Heart right ventricle (tissue), 16 donors: ENCODE results near the gene DNHD1. TPM values are rescaled to one million over a fixed set of nuclear protein-coding genes. Genes with fewer than 3 reads are reported as not detected.

Experiments used
- ATAC-seq, 8 donors: fragments of 200-7000 bp; cut with Tn5 transposase; one replicate each; pipeline ENCODE4 v1.9.1; 2020; ENCODE audit warnings: mild to moderate bottlenecking in 8 of 8, moderate library complexity in 8 of 8, moderate number of reproducible peaks in 1 of 8
- DNase-seq, 2 donors: peaks; one replicate each; pipeline ENCODE4 v3.0.0-alpha.2; 2020
- H3K27ac ChIP-seq, 10 donors: fragments of 200-600 bp; sonication (generic) in 2 of 10; one replicate each; pipeline versions ENCODE4 v1.5.0 to v1.8.0; 2020 to 2022; ENCODE audit warnings: mild to moderate bottlenecking in 3 of 10
- H3K27me3 ChIP-seq, 7 donors: fragments of 200-600 bp; one replicate each; pipeline ENCODE4 v1.8.0; 2021 to 2022; ENCODE audit warnings: mild to moderate bottlenecking in 2 of 7
- H3K36me3 ChIP-seq, 9 donors: fragments of 200-600 bp; sonication (generic) in 1 of 9; one replicate each; pipeline versions ENCODE4 v1.5.0 to v1.8.0; 2020 to 2022; ENCODE audit warnings: mild to moderate bottlenecking in 2 of 9
- H3K4me1 ChIP-seq, 9 donors: fragments of 200-600 bp; sonication (generic) in 1 of 9; one replicate each; pipeline versions ENCODE4 v1.5.0 to v1.8.0; 2020 to 2022; ENCODE audit warnings: mild to moderate bottlenecking in 4 of 9
- H3K4me3 ChIP-seq, 10 donors: fragments of 200-600 bp; sonication (generic) in 2 of 10; one replicate each; pipeline versions ENCODE4 v1.5.0 to v1.8.0; 2020 to 2022; ENCODE audit warnings: mild to moderate bottlenecking in 7 of 10, moderate library complexity in 2 of 10
- H3K9me3 ChIP-seq, 11 donors: fragments of 200-600 bp in 10 of 11; sonication (generic) in 2 of 11; one replicate each; pipeline versions ENCODE4 v1.5.0 to v1.8.0; 2013 to 2022; ENCODE audit warnings: mild to moderate bottlenecking in 2 of 11, control low read depth in 1 of 11, moderate library complexity in 1 of 11
- CTCF ChIP-seq, 9 donors: fragments of 200-600 bp; sonication (generic) in 2 of 9; IDR thresholded peaks; one replicate each; pipeline versions ENCODE4 v1.5.0 to v1.8.0; 2021 to 2022; ENCODE audit warnings: antibody characterized with exemption in 9 of 9, mild to moderate bottlenecking in 5 of 9, moderate library complexity in 1 of 9
- WGBS, 2 donors: extraction: QIAGEN DNeasy Blood & Tissue Kit; methylation state at CpG; one replicate each; pipeline ENCODE4 v1.1.7; 2013; ENCODE audit warnings: inconsistent platforms in 1 of 2; 5-methylcytosine and 5-hydroxymethylcytosine counted together
- intact Hi-C, 10 donors: fragments of 100-400 bp; cut with DNase I; formaldehyde crosslinking; loops; one replicate each; pipeline versions ENCODE4 v1.11.1 to v1.14.2; 2022
- polyA plus RNA-seq, 2 donors: library from polyadenylated mRNA; stranded (reverse); fragments of 200-250 nt; gene quantifications; one replicate each; pipeline ENCODE4 v1.2.3, GENCODE V29; 2013
- total RNA-seq, 10 donors: library from RNA; stranded (reverse); fragmentation: NEBNext Ultra II Directional in 3 of 10; extraction: Animal tissue kit (Norgen Biotek cat#: 25700) in 3 of 10; gene quantifications; one replicate each; pipeline versions ENCODE4 v1.2.1 to v1.2.4, GENCODE V29; 2021 to 2023
- donor health status: Arrhythmogenic right ventricular cardiomyopathy.
- donor health status: ischemic (EF 13 %, LVEDD 7.1; RV severe dilation, severe dysfunction).
- donor health status: healthy with polysubstance abuse.
- donor health status: DM: no; HTN: yes; CAD: no.
- donor health status: DM: no; HTN: no; CAD: no.
- donor health status: ischemic (EF 25% LVEDD 6.9; RV normal size, moderate dysfunction).
- donor health status: ischemic (EF 25% LVEDD 5.7; RV mildly dilated, moderate dysfunction).
- donor health status: healthy.
- donor health status: DM: yes; HTN: yes; CAD: no.
- donor health status: Ischemic cardiomyopathy.
- donor health status: ischemic (EF 35%, LVEDD 5.7; RV mildly dilated, moderate dysfunction).
- donor health status: nonischemic (EF 11% LVEDD 7.7; RV severe dilation, severe dysfunction).
- donor health status: DM: yes; HTN: yes; CAD: no.
- donor health status: PGD.
- donor health status: ischemic (EF 29% LVEDD 5.4; RV normal size, mild dysfunction).
- donor health status: nonischemic (EF 23%, LVEDD 6.1; RV moderate dilation, normal function).

Gene DNHD1
- total and polyA plus RNA-seq, 12 donors = 1.7 to 13.8 (median 6.5) TPM

GRCh38 chr11:6472934-6473333, 24.1 kb upstream of the DNHD1 start:
- 38 to 43% methylated on average over 1 of the region's 1 CpG for WGBS, 2 donors

GRCh38 chr11:6473451-6474412, 23.3 kb upstream of the DNHD1 start, which contains the start of gene TRIM3:
Gene TRIM3 (minus strand): TSS chr11:6473941. CDS start chr11:6465695, 8,246 bp downstream.
- ATAC-seq = peak; percentile 84 to 95 (median 90)
- Histone ChIP-seq H3K4me1 (peaks cover 0 to 39% (median 28%) of the 10 kb centered on the region in 9 donors), H3K36me3 (peaks cover 0 to 28% (median 20%) of the 10 kb centered on the region in 9 donors), H3K4me3 (peak within 1 kb of the TSS; percentile 54 to 97 (median 90)), H3K27ac (peak within 1 kb of the TSS; percentile 74 to 98 (median 94)), H3K9me3 (no peaks in the 10 kb centered on the region), H3K27me3 (no peaks in the 10 kb centered on the region)
- WGBS, 2 donors = 1% methylated on average over 73 to 87 of the region's 87 CpGs
- intact Hi-C loops = loop anchor here in 1 of 10 donors (1.0 kb wide), 1 partner anchor 83 kb away; the partner anchor contains the start of gene SMPD1
- TF ChIP-seq CTCF (IDR thresholded peaks at IDR 0.05) = peak in 4 of 9 donors; percentile 22 to 44 (median 32)
- peak; percentile 95 to 97 for DNase-seq

More at GRCh38 chr11:6472934-6473333, 24.1 kb upstream of the DNHD1 start:
- Histone ChIP-seq H3K27me3 (no peaks in the 10 kb centered on the region), H3K36me3 (peaks cover 0 to 20% (median 12%) of the 10 kb centered on the region in 9 donors), H3K27ac (peak overlapping the region in 7 of 10 donors; percentile 91 to 98 (median 94)), H3K4me1 (peaks cover 0 to 43% (median 30%) of the 10 kb centered on the region in 9 donors), H3K9me3 (no peaks in the 10 kb centered on the region), H3K4me3 (peak overlapping the region; percentile 54 to 97 (median 90))
- intact Hi-C loops = no loop called here
- no peak for TF ChIP-seq CTCF (IDR thresholded peaks at IDR 0.05)
- no peak for ATAC-seq
- no peak for DNase-seq

- 35 to 39% methylated on average over 7 of the region's 7 CpGs for WGBS, 2 donors
- Histone ChIP-seq H3K27me3 (no peaks in the 10 kb centered on the region), H3K9me3 (no peaks in the 10 kb centered on the region), H3K36me3 (peaks cover 0 to 33% (median 25%) of the 10 kb centered on the region in 9 donors), H3K27ac (peak overlapping the region; percentile 74 to 98 (median 94)), H3K4me3 (peak overlapping the region; percentile 53 to 97 (median 90)), H3K4me1 (peaks cover 0 to 33% (median 21%) of the 10 kb centered on the region in 9 donors)
- ATAC-seq = no peak
- intact Hi-C loops = loop anchor here in 1 of 10 donors (1.0 kb wide), 1 partner anchor 84 kb away; the partner anchor contains the start of gene SMPD1
- TF ChIP-seq CTCF (IDR thresholded peaks at IDR 0.05) = no peak
- DNase-seq = no peak
Measured at GRCh38 chr11:6474413-6474792, 22.7 kb upstream of the DNHD1 start.

GRCh38 chr11:6474806-6475500, 22.1 kb upstream of the DNHD1 start:
- Histone ChIP-seq H3K4me1 (peaks cover 0 to 33% (median 21%) of the 10 kb centered on the region in 9 donors), H3K27ac (peak overlapping the region in 9 of 10 donors; percentile 90 to 98 (median 94)), H3K4me3 (peak overlapping the region in 1 of 10 donors; percentile 95), H3K9me3 (no peaks in the 10 kb centered on the region), H3K27me3 (no peaks in the 10 kb centered on the region), H3K36me3 (peaks cover 0 to 33% (median 25%) of the 10 kb centered on the region in 9 donors)
- 80 to 82% methylated on average over 3 of the region's 3 CpGs for WGBS, 2 donors
- ATAC-seq (no peak), DNase-seq (no peak)
- intact Hi-C loops = loop anchor here in 1 of 10 donors (1.0 kb wide), 1 partner anchor 85 kb away; the partner anchor contains the start of gene SMPD1
- TF ChIP-seq CTCF (IDR thresholded peaks at IDR 0.05) = no peak
